GM19035 (cell line): ENCODE measurements around the gene DCHS2.

ENCODE experiments used
- ATAC-seq: cut with Tn5 transposase; IDR thresholded peaks from one replicate; pipeline ENCODE4 v1.9.1; 2021; ENCODE audit not compliant: unreplicated experiment

DCHS2 gene

GRCh38 chr4:154320521-154320920, 171.1 kb downstream of the DCHS2 start:
- ATAC-seq = no peak

- ATAC-seq = no peak
Observed at GRCh38 chr4:154319736-154320135, 171.9 kb downstream of the DCHS2 start.

GRCh38 chr4:154317201-154317999, 174.2 kb downstream of the DCHS2 start:
- ATAC-seq = no peak

- ATAC-seq = no peak
Observed at GRCh38 chr4:154315741-154316140, 175.9 kb downstream of the DCHS2 start.

GRCh38 chr4:154314248-154314647, 177.4 kb downstream of the DCHS2 start:
- no peak for ATAC-seq

- no peak for ATAC-seq
Observed at GRCh38 chr4:154313004-154313585, 178.5 kb downstream of the DCHS2 start.

- no peak for ATAC-seq
Observed at GRCh38 chr4:154312246-154312645, 179.4 kb downstream of the DCHS2 start.

- ATAC-seq = no peak
Observed at GRCh38 chr4:154310578-154310977, 181.0 kb downstream of the DCHS2 start.

- no peak for ATAC-seq
Observed at GRCh38 chr4:154308207-154308606, 183.4 kb downstream of the DCHS2 start.

GRCh38 chr4:154307451-154307850, 184.1 kb downstream of the DCHS2 start:
- ATAC-seq = no peak

GRCh38 chr4:154305616-154306015, 186.0 kb downstream of the DCHS2 start:
- ATAC-seq = no peak

- no peak for ATAC-seq
Observed at GRCh38 chr4:154304679-154305078, 186.9 kb downstream of the DCHS2 start.

- no peak for ATAC-seq
Observed at GRCh38 chr4:154294652-154295350, 196.8 kb downstream of the DCHS2 start.

GRCh38 chr4:154293427-154293826, 198.2 kb downstream of the DCHS2 start:
- no peak for ATAC-seq

GRCh38 chr4:154292589-154292988, 199.0 kb downstream of the DCHS2 start:
- ATAC-seq = no peak

- no peak for ATAC-seq
Observed at GRCh38 chr4:154277172-154277571, 214.4 kb downstream of the DCHS2 start.

- ATAC-seq = no peak
Observed at GRCh38 chr4:154276496-154276895, 215.1 kb downstream of the DCHS2 start.

GRCh38 chr4:154254999-154255398, 236.6 kb downstream of the DCHS2 start:
- ATAC-seq = no peak

- ATAC-seq = no peak
Observed at GRCh38 chr4:154234576-154234975, 257.0 kb downstream of the DCHS2 start.

- no peak for ATAC-seq
Observed at GRCh38 chr4:154231806-154232478, 259.7 kb downstream of the DCHS2 start.

GRCh38 chr4:154230723-154231122, 260.9 kb downstream of the DCHS2 start:
- no peak for ATAC-seq
